Measurements from ENCODE around the gene ECI1.
A peak's percentile ranks its signal among the peaks of the same experiment; 100 is the strongest.

The ECI1 gene

DNA sequence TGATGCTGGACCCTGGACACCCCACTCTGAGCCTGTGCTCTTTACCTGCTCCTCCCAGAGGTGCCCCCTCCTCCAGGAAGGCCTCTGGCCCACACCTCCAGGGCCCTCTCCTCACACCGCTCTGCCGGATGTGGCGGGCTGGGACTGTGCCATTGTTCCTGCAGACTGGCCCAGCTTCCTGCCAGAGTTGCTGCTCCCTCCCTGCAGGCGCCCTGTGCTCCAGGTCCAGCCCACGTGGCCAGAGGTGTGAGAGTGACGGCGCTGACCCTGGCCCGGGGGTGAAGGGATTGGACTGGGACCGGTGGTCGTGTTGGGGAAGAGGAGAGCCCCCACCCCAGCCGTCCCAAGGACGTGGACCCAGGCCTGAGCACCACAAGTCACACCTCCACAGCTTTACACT lies 22.3 kb downstream of the ECI1 start:
- Histone ChIP-seq H2BK120ac (ENCODE audit: low read depth, low read length) (no peak overlapping the region), H3K4me2 (ENCODE audit: low read length) (no peak overlapping the region), H4K8ac (ENCODE audit: low read depth, low read length) (no peak overlapping the region), H3K36me3 (ENCODE audit: control insufficient read depth, insufficient read depth, low read length) (no peaks in the 10 kb centered on the region), H2BK5ac (ENCODE audit: low read length) (no peak overlapping the region), H3K27ac (ENCODE audit: low read depth, low read length) (no peak overlapping the region), H3K4me1 (ENCODE audit: control insufficient read depth, low read depth, low read length) (no peaks in the 10 kb centered on the region), H3K27me3 (ENCODE audit: insufficient read depth, low read length, poor library complexity) (no peaks in the 10 kb centered on the region), H3K18ac (ENCODE audit: low read length) (no peak overlapping the region), H3K9ac (ENCODE audit: low read length) (no peak overlapping the region), H4K5ac (ENCODE audit: low read length) (no peak overlapping the region), H3K4me3 (ENCODE audit: low read length) (no peak overlapping the region), H3K79me1 (ENCODE audit: low read length) (peaks cover 13% of the 10 kb centered on the region), H3K79me2 (ENCODE audit: control insufficient read depth, insufficient read depth, low read length) (peaks cover 18% of the 10 kb centered on the region), H3K56ac (ENCODE audit: low read length) (no peak overlapping the region), H2AK5ac (ENCODE audit: low read length) (no peak overlapping the region), H3K4ac (ENCODE audit: low read depth, low read length) (no peak overlapping the region), H3K23ac (ENCODE audit: low read length) (no peak overlapping the region), H2BK15ac (replicated peaks; ENCODE audit: low read depth) (no peak overlapping the region)
- no CpG with 5 or more reads among the region's 12 CpGs for WGBS (ENCODE audit: extremely low coverage, insufficient coverage, low lambda C conversion rate)
- DNase-seq, result no peak

DNA sequence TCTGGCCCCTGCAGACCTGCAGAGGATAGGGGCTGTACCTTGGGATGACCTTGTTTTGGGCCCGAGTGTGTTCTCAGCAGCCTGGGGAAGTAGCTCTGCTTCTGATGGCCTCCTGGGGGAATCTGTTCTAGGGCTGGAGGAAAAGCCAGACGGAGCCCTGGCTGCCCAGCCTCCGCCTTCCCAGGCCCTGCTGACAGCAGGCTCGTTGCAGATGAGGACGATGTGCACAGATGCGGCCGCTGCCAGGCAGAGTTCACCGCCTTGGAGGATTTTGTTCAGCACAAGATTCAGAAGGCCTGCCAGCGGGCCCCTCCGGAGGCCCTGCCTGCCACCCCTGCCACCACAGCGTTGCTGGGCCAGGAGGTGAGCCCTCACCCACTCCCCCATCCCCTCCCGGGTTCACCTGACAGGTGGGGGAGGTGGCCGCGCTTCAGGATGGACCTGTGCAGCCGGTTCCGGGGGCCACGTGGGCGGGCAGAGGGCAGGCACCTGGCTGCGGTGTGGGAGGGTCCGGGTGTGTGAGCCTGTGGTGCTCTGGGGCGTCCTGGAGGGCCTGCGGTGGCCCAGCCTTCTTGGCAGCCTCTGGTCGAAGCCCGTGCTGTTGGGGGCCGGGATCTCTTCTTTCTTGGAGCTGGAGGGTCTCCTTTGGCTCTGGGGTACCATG lies 23.1 kb downstream of the ECI1 start:
- peaks cover 21% of the 10 kb centered on the region for H3K79me2 ChIP-seq (ENCODE audit: control insufficient read depth, insufficient read depth, low read length)
- no peak overlapping the region for H2BK15ac ChIP-seq (replicated peaks; ENCODE audit: low read depth)
- no peak overlapping the region for H3K4me2 ChIP-seq (ENCODE audit: low read length)
- no peak overlapping the region for H4K8ac ChIP-seq (ENCODE audit: low read depth, low read length)
- H3K36me3 ChIP-seq (ENCODE audit: control insufficient read depth, insufficient read depth, low read length), result no peaks in the 10 kb centered on the region
- H4K5ac ChIP-seq (ENCODE audit: low read length), result no peak overlapping the region
- H3K27ac ChIP-seq (ENCODE audit: low read depth, low read length), result no peak overlapping the region
- no peak overlapping the region for H3K4ac ChIP-seq (ENCODE audit: low read depth, low read length)
- peaks cover 15% of the 10 kb centered on the region for H3K79me1 ChIP-seq (ENCODE audit: low read length)
- no peak overlapping the region for H2AK5ac ChIP-seq (ENCODE audit: low read length)
- WGBS (ENCODE audit: extremely low coverage, insufficient coverage, low lambda C conversion rate), result no CpG with 5 or more reads among the region's 25 CpGs
- no peak overlapping the region for H2BK5ac ChIP-seq (ENCODE audit: low read length)
- no peak overlapping the region for H3K4me3 ChIP-seq (ENCODE audit: low read length)
- H3K27me3 ChIP-seq (ENCODE audit: insufficient read depth, low read length, poor library complexity), result no peaks in the 10 kb centered on the region
- no peak for DNase-seq
- no peak overlapping the region for H2BK120ac ChIP-seq (ENCODE audit: low read depth, low read length)
- H3K9ac ChIP-seq (ENCODE audit: low read length), result no peak overlapping the region
- no peaks in the 10 kb centered on the region for H3K4me1 ChIP-seq (ENCODE audit: control insufficient read depth, low read depth, low read length)
- H3K56ac ChIP-seq (ENCODE audit: low read length), result no peak overlapping the region
- H3K18ac ChIP-seq (ENCODE audit: low read length), result no peak overlapping the region
- no peak overlapping the region for H3K23ac ChIP-seq (ENCODE audit: low read length)

DNA sequence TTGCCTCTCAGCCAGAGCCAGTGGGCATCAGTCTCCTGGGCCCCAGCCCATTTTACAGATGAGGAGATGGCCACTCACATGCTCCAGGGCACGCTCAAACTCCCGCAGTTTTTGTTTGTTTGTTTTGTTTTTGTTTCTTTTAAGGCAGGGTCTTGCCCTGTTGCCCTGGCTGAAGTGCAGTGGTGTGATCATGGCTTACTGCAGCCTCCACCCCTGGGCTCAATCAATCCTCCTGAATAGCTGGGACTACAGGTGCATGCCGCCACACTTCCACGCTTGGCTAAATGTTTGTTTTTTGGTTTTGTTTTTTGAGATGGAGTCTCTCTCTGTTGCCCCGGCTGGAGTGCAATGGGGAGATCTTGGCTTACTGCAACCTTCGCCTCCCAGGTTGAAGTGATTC lies 24.5 kb downstream of the ECI1 start:
- H2AK5ac ChIP-seq (ENCODE audit: low read length), result no peak overlapping the region
- H3K27me3 ChIP-seq (ENCODE audit: insufficient read depth, low read length, poor library complexity), result no peaks in the 10 kb centered on the region
- no peak overlapping the region for H3K9ac ChIP-seq (ENCODE audit: low read length)
- H3K18ac ChIP-seq (ENCODE audit: low read length), result no peak overlapping the region
- no peak overlapping the region for H3K4ac ChIP-seq (ENCODE audit: low read depth, low read length)
- no peak overlapping the region for H2BK120ac ChIP-seq (ENCODE audit: low read depth, low read length)
- H3K36me3 ChIP-seq (ENCODE audit: control insufficient read depth, insufficient read depth, low read length), result no peaks in the 10 kb centered on the region
- no peak overlapping the region for H4K8ac ChIP-seq (ENCODE audit: low read depth, low read length)
- H3K79me2 ChIP-seq (ENCODE audit: control insufficient read depth, insufficient read depth, low read length), result peaks cover 21% of the 10 kb centered on the region
- no peak overlapping the region for H2BK15ac ChIP-seq (replicated peaks; ENCODE audit: low read depth)
- H3K4me1 ChIP-seq (ENCODE audit: control insufficient read depth, low read depth, low read length), result no peaks in the 10 kb centered on the region
- no peak overlapping the region for H2BK5ac ChIP-seq (ENCODE audit: low read length)
- no CpG with 5 or more reads among the region's 6 CpGs for WGBS (ENCODE audit: extremely low coverage, insufficient coverage, low lambda C conversion rate)
- H3K56ac ChIP-seq (ENCODE audit: low read length), result no peak overlapping the region
- DNase-seq, result no peak
- no peak overlapping the region for H3K4me2 ChIP-seq (ENCODE audit: low read length)
- H3K23ac ChIP-seq (ENCODE audit: low read length), result peak overlapping the region; percentile 89
- H4K5ac ChIP-seq (ENCODE audit: low read length), result no peak overlapping the region
- no peak overlapping the region for H3K27ac ChIP-seq (ENCODE audit: low read depth, low read length)
- no peak overlapping the region for H3K4me3 ChIP-seq (ENCODE audit: low read length)
- peaks cover 15% of the 10 kb centered on the region for H3K79me1 ChIP-seq (ENCODE audit: low read length)

DNA sequence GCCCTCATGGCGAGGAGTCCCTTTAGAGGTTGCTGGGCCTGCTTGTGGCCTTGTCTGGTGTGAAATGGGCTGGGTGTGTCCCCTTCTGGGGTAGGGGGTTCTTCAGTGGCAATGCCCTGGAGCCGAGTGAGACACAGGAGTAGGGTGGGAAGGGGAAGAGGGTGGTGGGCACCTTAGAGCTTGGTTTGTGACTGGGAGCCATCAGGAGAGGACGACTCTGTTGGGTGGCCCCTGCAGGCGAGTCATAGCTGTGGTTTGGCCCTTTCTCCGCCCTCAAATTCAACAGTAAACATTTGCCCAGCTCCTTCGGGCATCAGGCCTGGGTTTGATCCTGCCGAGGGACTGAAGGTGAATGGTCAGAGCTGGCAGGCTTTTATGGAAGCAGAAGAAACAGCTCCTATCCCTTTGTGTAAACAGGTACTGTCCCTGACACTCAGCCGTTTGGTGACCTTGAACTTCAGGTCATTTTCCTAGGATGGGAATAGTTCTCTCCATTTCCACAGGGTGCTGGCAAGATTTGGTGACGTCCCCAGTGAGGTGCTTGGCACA lies 25.1 kb downstream of the ECI1 start:
- Histone ChIP-seq H2AK5ac (ENCODE audit: low read length) (no peak overlapping the region), H3K4me3 (ENCODE audit: low read length) (no peak overlapping the region), H4K5ac (ENCODE audit: low read length) (no peak overlapping the region), H3K36me3 (ENCODE audit: control insufficient read depth, insufficient read depth, low read length) (no peaks in the 10 kb centered on the region), H3K27ac (ENCODE audit: low read depth, low read length) (no peak overlapping the region), H3K79me1 (ENCODE audit: low read length) (peaks cover 15% of the 10 kb centered on the region), H3K9ac (ENCODE audit: low read length) (no peak overlapping the region), H3K4me1 (ENCODE audit: control insufficient read depth, low read depth, low read length) (no peaks in the 10 kb centered on the region), H3K79me2 (ENCODE audit: control insufficient read depth, insufficient read depth, low read length) (peaks cover 21% of the 10 kb centered on the region), H2BK5ac (ENCODE audit: low read length) (no peak overlapping the region), H2BK15ac (replicated peaks; ENCODE audit: low read depth) (no peak overlapping the region), H2BK120ac (ENCODE audit: low read depth, low read length) (no peak overlapping the region), H3K4me2 (ENCODE audit: low read length) (no peak overlapping the region), H3K27me3 (ENCODE audit: insufficient read depth, low read length, poor library complexity) (no peaks in the 10 kb centered on the region), H3K18ac (ENCODE audit: low read length) (no peak overlapping the region), H3K23ac (ENCODE audit: low read length) (peak overlapping the region; percentile 89), H3K4ac (ENCODE audit: low read depth, low read length) (no peak overlapping the region), H3K56ac (ENCODE audit: low read length) (no peak overlapping the region), H4K8ac (ENCODE audit: low read depth, low read length) (no peak overlapping the region)
- no CpG with 5 or more reads among the region's 9 CpGs for whole genome bisulfite sequencing (ENCODE audit: extremely low coverage, insufficient coverage, low lambda C conversion rate)
- DNase-seq, result no peak

DNA sequence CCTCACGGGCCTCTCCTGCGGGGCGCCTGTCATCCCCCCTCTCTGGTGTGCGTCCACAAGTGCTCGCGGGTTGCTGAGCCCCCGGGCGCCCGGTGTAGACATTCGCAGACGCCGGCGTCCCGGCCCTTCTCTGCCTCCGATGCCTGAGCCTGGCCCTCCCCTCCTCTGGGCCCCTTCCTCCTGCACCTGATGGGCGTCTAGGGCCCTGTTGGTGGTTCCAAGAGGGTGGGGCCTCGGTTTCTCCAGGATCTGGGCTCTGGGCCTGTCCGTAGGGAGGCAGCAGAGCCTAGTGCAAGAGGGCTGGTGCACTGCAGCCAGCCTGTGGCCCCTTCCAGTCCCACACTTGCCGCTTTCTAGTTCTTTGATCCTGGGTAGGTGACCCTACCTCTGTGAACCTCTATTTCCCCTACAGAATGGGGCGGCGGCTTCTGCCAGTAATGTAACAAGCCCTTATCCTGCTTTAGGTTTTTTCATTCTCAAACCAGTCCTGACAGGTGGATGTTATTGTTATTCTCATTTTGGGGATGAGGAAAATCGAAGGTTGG lies 27.4 kb downstream of the ECI1 start:
- H2BK5ac ChIP-seq (ENCODE audit: low read length), result no peak overlapping the region
- no peak overlapping the region for H2AK5ac ChIP-seq (ENCODE audit: low read length)
- H3K27me3 ChIP-seq (ENCODE audit: insufficient read depth, low read length, poor library complexity), result no peaks in the 10 kb centered on the region
- H3K56ac ChIP-seq (ENCODE audit: low read length), result peak overlapping the region; percentile 94
- H3K4me3 ChIP-seq (ENCODE audit: low read length), result peak overlapping the region; percentile 93
- no peaks in the 10 kb centered on the region for H3K36me3 ChIP-seq (ENCODE audit: control insufficient read depth, insufficient read depth, low read length)
- peak overlapping the region; percentile 93 for H3K9ac ChIP-seq (ENCODE audit: low read length)
- H3K27ac ChIP-seq (ENCODE audit: low read depth, low read length), result peak overlapping the region; percentile 14
- no peak overlapping the region for H2BK120ac ChIP-seq (ENCODE audit: low read depth, low read length)
- H3K4ac ChIP-seq (ENCODE audit: low read depth, low read length), result no peak overlapping the region
- H3K4me1 ChIP-seq (ENCODE audit: control insufficient read depth, low read depth, low read length), result no peaks in the 10 kb centered on the region
- H3K79me1 ChIP-seq (ENCODE audit: low read length), result peaks cover 15% of the 10 kb centered on the region
- H3K18ac ChIP-seq (ENCODE audit: low read length), result peak overlapping the region; percentile 22
- no peak overlapping the region for H3K23ac ChIP-seq (ENCODE audit: low read length)
- no CpG with 5 or more reads among the region's 22 CpGs for WGBS (ENCODE audit: extremely low coverage, insufficient coverage, low lambda C conversion rate)
- H4K5ac ChIP-seq (ENCODE audit: low read length), result no peak overlapping the region
- no peak overlapping the region for H4K8ac ChIP-seq (ENCODE audit: low read depth, low read length)
- H2BK15ac ChIP-seq (replicated peaks; ENCODE audit: low read depth), result no peak overlapping the region
- peak overlapping the region; percentile 90 for H3K4me2 ChIP-seq (ENCODE audit: low read length)
- peaks cover 21% of the 10 kb centered on the region for H3K79me2 ChIP-seq (ENCODE audit: control insufficient read depth, insufficient read depth, low read length)
- peak; percentile 61 for DNase-seq
